Activated CD8-positive, alpha-beta memory T cell treated with anti-CD3 and anti-CD28 coated beads, Interleukin-2, amount 50 U/mL, for 48 hours (primary cell): Measurements from ENCODE around the gene CNPY1.
"Not testable (repeated sequence)": the region's sequence is repeated elsewhere in the genome, so short reads cannot be mapped to it uniquely, and the experiment has no call there.

Source experiments
- DNase-seq: peaks from one replicate; pipeline ENCODE4 v3.0.0-alpha.2; 2020

The CNPY1 gene

GRCh38 chr7:155531681-155532080 is 14.7 kb downstream of the CNPY1 start:
- no peak for DNase-seq

GRCh38 chr7:155530601-155531000 is 15.8 kb downstream of the CNPY1 start:
- no peak for DNase-seq

GRCh38 chr7:155529845-155530244 is 16.5 kb downstream of the CNPY1 start:
- DNase-seq, result no peak

GRCh38 chr7:155529346-155529745 is 17.0 kb downstream of the CNPY1 start:
- DNase-seq, result no peak

- peak; percentile 23 for DNase-seq
These were observed 18.7 kb downstream of the CNPY1 start for GRCh38 chr7:155527664-155528063.

- no peak for DNase-seq
These were observed 20.1 kb downstream of the CNPY1 start for GRCh38 chr7:155526225-155526624.

- DNase-seq, result no peak
These were observed 22.3 kb downstream of the CNPY1 start for GRCh38 chr7:155524018-155524556.

- no peak for DNase-seq
These were observed 23.1 kb downstream of the CNPY1 start for GRCh38 chr7:155523168-155523675.

GRCh38 chr7:155521743-155522398 is 24.5 kb downstream of the CNPY1 start:
- no peak for DNase-seq

GRCh38 chr7:155521007-155521742 is 25.2 kb downstream of the CNPY1 start:
- no peak for DNase-seq

GRCh38 chr7:155520114-155520513 is 26.2 kb downstream of the CNPY1 start:
- DNase-seq, result no peak

- not testable (repeated sequence) for DNase-seq
These were observed 27.0 kb downstream of the CNPY1 start for GRCh38 chr7:155519358-155519757.

- no peak for DNase-seq
These were observed 27.7 kb downstream of the CNPY1 start for GRCh38 chr7:155518633-155519032.

GRCh38 chr7:155517969-155518368 is 28.4 kb downstream of the CNPY1 start:
- no peak for DNase-seq

- DNase-seq, result no peak
These were observed 28.9 kb downstream of the CNPY1 start for GRCh38 chr7:155517452-155517851.

- DNase-seq, result no peak
These were observed 29.9 kb downstream of the CNPY1 start for GRCh38 chr7:155516466-155516865.

GRCh38 chr7:155515318-155515717 is 31.0 kb downstream of the CNPY1 start:
- no peak for DNase-seq

GRCh38 chr7:155514296-155514695 is 32.1 kb downstream of the CNPY1 start:
- no peak for DNase-seq

GRCh38 chr7:155513543-155514285 is 32.6 kb downstream of the CNPY1 start:
- no peak for DNase-seq

GRCh38 chr7:155512246-155512887 is 34.0 kb downstream of the CNPY1 start:
- no peak for DNase-seq

- DNase-seq, result no peak
These were observed 34.7 kb downstream of the CNPY1 start for GRCh38 chr7:155511702-155511996.

- no peak for DNase-seq
These were observed 35.2 kb downstream of the CNPY1 start for GRCh38 chr7:155510975-155511701.
